ENCODE measurements around the gene LMO1. TPM values are rescaled to one million over a fixed set of nuclear protein-coding genes. Genes with fewer than 3 reads are reported as not detected.

The LMO1 gene
- polyA plus RNA-seq, 1 of the 3 experiments (the other 2 are of a cell fraction), result 0.12 TPM

- H3K79me2 ChIP-seq (ENCODE audit: insufficient read depth), result no peaks in the 10 kb centered on the region
- no peaks in the 10 kb centered on the region for H3K36me3 ChIP-seq (replicated peaks in 1 of 2; ENCODE audit: control insufficient read depth in 1 of 2, insufficient read depth in 2 of 2, low read length in 1 of 2)
- CTCF ChIA-PET, result interaction anchor here (0.7 to 19.6 kb wide), 9 partner anchors 9 to 338 kb away, joined by 3 to 604 read pairs (median 9); partner anchors contain the start of gene LMO1
- H3K9me2 ChIP-seq, result no peaks in the 10 kb centered on the region
- WGBS (ENCODE audit: low lambda C conversion rate), result 82% methylated on average over 3 of the region's 7 CpGs
- no peaks in the 10 kb centered on the region for H3K27me3 ChIP-seq (ENCODE audit: insufficient read depth)
- H3K4me3 ChIP-seq (ENCODE audit: low read depth in 2 of 2, low read length in 1 of 2), result no peak overlapping the region
- no peaks in the 10 kb centered on the region for H3F3A ChIP-seq (replicated peaks; ENCODE audit: insufficient read depth)
- H3K27ac ChIP-seq (ENCODE audit: low read depth in 2 of 2, low read length in 1 of 2), result peak overlapping the region in 1 of 2 experiments; percentile 96; a peak in 2 of 4 replicates
- no peaks in the 10 kb centered on the region for H4K20me1 ChIP-seq (ENCODE audit: insufficient read depth)
- H3K9ac ChIP-seq, result no peak overlapping the region
- no peak overlapping the region for H3K4me2 ChIP-seq
- no peaks in the 10 kb centered on the region for H3K9me3 ChIP-seq
- no peak for TF ChIP-seq JUND (IDR thresholded peaks at IDR 0.05)
- TF ChIP-seq, protein P1, sequence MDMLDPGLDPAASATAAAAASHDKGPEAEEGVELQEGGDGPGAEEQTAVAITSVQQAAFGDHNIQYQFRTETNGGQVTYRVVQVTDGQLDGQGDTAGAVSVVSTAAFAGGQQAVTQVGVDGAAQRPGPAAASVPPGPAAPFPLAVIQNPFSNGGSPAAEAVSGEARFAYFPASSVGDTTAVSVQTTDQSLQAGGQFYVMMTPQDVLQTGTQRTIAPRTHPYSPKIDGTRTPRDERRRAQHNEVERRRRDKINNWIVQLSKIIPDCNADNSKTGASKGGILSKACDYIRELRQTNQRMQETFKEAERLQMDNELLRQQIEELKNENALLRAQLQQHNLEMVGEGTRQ (IDR thresholded peaks at IDR 0.05; ENCODE audit: borderline replicate concordance, low read depth, low read length), result no peak
- TF ChIP-seq, protein P2, sequence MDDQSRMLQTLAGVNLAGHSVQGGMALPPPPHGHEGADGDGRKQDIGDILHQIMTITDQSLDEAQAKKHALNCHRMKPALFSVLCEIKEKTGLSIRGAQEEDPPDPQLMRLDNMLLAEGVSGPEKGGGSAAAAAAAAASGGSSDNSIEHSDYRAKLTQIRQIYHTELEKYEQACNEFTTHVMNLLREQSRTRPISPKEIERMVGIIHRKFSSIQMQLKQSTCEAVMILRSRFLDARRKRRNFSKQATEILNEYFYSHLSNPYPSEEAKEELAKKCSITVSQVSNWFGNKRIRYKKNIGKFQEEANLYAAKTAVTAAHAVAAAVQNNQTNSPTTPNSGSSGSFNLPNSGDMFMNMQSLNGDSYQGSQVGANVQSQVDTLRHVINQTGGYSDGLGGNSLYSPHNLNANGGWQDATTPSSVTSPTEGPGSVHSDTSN (IDR thresholded peaks at IDR 0.05), result no peak
- no peak overlapping the region for H2AFZ ChIP-seq (ENCODE audit: low read depth)
- no peak for DNase-seq
- H3K4me1 ChIP-seq (ENCODE audit: control insufficient read depth in 1 of 2, insufficient read depth in 2 of 2, low read depth in 1 of 2, low read length in 1 of 2), result peaks cover 0 to 77% of the 10 kb centered on the region in 2 experiments; a peak in 2 of 4 replicates
- POLR2A ChIA-PET, result interaction anchor here (0.6 to 7.4 kb wide), 7 partner anchors 14 to 456 kb away, joined by 3 to 87 read pairs (median 3); partner anchors contain the start of gene LMO1
Observed at GRCh38 chr11:8228231-8228630, 35.4 kb downstream of the LMO1 start.

DNA sequence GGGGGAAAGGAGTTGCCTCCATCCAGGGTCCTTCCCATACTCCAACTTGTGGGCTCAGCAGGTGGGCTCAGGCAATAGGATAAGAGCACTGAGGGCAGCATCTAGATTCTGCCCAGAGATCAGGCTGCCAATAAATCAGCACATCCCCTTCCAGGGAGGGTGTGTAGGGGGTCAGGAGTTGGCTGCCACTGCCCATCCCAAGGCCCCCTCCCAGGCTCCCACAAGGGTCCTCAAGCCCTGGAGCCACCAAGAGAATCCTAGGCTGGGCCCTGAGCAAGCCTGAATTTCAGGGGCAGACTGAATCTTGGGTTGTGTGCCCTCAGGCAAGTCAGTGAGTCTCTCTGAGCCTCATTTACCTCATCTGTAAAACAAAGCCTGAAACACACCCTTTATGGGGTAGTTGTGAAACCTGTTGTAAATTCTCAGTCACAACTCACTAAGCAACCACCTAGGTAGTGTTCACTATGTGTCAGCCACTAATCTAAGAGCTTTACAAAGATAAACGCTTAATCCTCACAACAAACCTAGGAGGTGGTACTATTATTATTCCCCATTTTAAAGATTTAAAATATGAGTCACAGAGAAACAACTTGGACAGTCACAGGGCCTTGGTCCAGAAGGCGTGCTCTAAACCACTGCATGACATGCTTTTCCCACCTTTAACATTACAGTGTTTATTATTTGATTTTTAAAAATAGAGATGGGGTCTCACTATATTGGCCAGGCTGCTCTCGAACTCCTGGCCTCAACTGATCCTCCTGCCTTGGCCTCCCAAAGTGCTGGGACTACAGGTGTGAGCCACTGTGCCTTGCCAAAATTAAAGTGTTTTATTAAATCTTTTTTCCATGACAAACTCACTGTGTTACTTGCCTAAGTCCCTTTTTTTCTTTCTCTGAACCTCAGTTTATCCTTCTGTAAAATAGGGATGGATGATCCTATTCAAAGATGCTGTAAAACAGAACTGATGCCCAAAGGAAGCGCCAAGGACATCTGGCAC, 36.2 kb downstream of the LMO1 start:
- H3K9me3 ChIP-seq, result no peaks in the 10 kb centered on the region
- DNase-seq, result no peak
- H3K27me3 ChIP-seq (ENCODE audit: insufficient read depth), result no peaks in the 10 kb centered on the region
- no peaks in the 10 kb centered on the region for H3K79me2 ChIP-seq (ENCODE audit: insufficient read depth)
- ChIA-PET POLR2A (interaction anchor here (0.6 to 7.4 kb wide), 4 partner anchors 15 to 456 kb away, joined by 3 to 87 read pairs (median 11); partner anchors contain the start of gene LMO1), CTCF (interaction anchor here (0.7 to 19.6 kb wide), 12 partner anchors 13 to 339 kb away, joined by 3 to 604 read pairs (median 4); partner anchors contain the start of gene LMO1)
- 73% methylated on average over 4 of the region's 4 CpGs for WGBS (ENCODE audit: low lambda C conversion rate)
- peak overlapping the region in 1 of 2 experiments; percentile 96; a peak in 2 of 4 replicates for H3K27ac ChIP-seq (ENCODE audit: low read depth in 2 of 2, low read length in 1 of 2)
- no peak overlapping the region for H3K4me3 ChIP-seq (ENCODE audit: low read depth in 2 of 2, low read length in 1 of 2)
- H3K9me2 ChIP-seq, result no peaks in the 10 kb centered on the region
- H2AFZ ChIP-seq (ENCODE audit: low read depth), result no peak overlapping the region
- no peak overlapping the region for H3K4me2 ChIP-seq
- no peak overlapping the region for H3K9ac ChIP-seq
- H3K36me3 ChIP-seq (replicated peaks in 1 of 2; ENCODE audit: control insufficient read depth in 1 of 2, insufficient read depth in 2 of 2, low read length in 1 of 2), result no peaks in the 10 kb centered on the region
- H3K4me1 ChIP-seq (ENCODE audit: control insufficient read depth in 1 of 2, insufficient read depth in 2 of 2, low read depth in 1 of 2, low read length in 1 of 2), result peaks cover 0 to 75% of the 10 kb centered on the region in 2 experiments; a peak in 2 of 4 replicates
- H3F3A ChIP-seq (replicated peaks; ENCODE audit: insufficient read depth), result no peaks in the 10 kb centered on the region
- H4K20me1 ChIP-seq (ENCODE audit: insufficient read depth), result no peaks in the 10 kb centered on the region
- TF ChIP-seq ZBTB33 (IDR thresholded peaks at IDR 0.05; ENCODE audit: borderline replicate concordance, low read depth) (no peak), YY1 (IDR thresholded peaks at IDR 0.05; ENCODE audit: low read depth) (no peak), RXRA (IDR thresholded peaks at IDR 0.05; ENCODE audit: borderline replicate concordance, low read depth) (no peak), JUND (IDR thresholded peaks at IDR 0.05) (no peak), RCOR1 (IDR thresholded peaks at IDR 0.05; ENCODE audit: low read length) (no peak), SIN3A (IDR thresholded peaks at IDR 0.05; ENCODE audit: borderline replicate concordance, low read depth, low read length) (no peak), FOXJ3 (CRISPR knock-in tag; IDR thresholded peaks at IDR 0.05) (no peak), CHD2 (IDR thresholded peaks at IDR 0.05; ENCODE audit: low read length, partially characterized antibody) (no peak), EZH2phosphoT487 (IDR thresholded peaks at IDR 0.05; ENCODE audit: borderline replicate concordance, low read depth) (no peak), USF1 (IDR thresholded peaks at IDR 0.05; ENCODE audit: borderline replicate concordance, low read depth) (no peak), GATA2 (CRISPR knock-in tag; IDR thresholded peaks at IDR 0.05) (no peak), FOSL2 (IDR thresholded peaks at IDR 0.05; ENCODE audit: borderline replicate concordance, low read depth) (no peak), TAF1 (IDR thresholded peaks at IDR 0.05; ENCODE audit: borderline replicate concordance, low read depth, low read length) (no peak), TCF12 (IDR thresholded peaks at IDR 0.05) (no peak), FOXM1 (IDR thresholded peaks at IDR 0.05; ENCODE audit: low read depth) (no peak), EP300 (IDR thresholded peaks at IDR 0.05; ENCODE audit: borderline replicate concordance in 1 of 2, low read depth in 1 of 2, low read length in 1 of 2) (no peak)
- TF ChIP-seq, protein P2 (IDR thresholded peaks at IDR 0.05), result no peak
